Measurements from ENCODE around the gene TLCD4. TPM values are rescaled to one million over a fixed set of nuclear protein-coding genes. Genes with fewer than 3 reads are reported as not detected.

TLCD4 gene
- total RNA-seq, 1 experiment from 2014 or later: 1.8 TPM

GRCh38 chr1:95126366-95126765, 9.2 kb downstream of the TLCD4 start:
- H3K27ac Mint-ChIP-seq: no peak overlapping the region
- Histone ChIP-seq H4K5ac (ENCODE audit: insufficient read length, low read depth, low read length) (no peak overlapping the region), H2BK12ac (ENCODE audit: insufficient read length, low read depth, low read length) (no peak overlapping the region), H3K4me2 (ENCODE audit: insufficient read depth, insufficient read length, low read length) (no peak overlapping the region), H3K9ac (ENCODE audit: extremely low read depth, insufficient read length, low read length) (no peak overlapping the region), H3K23ac (ENCODE audit: insufficient read length, low read depth, low read length) (no peak overlapping the region), H4K20me1 (ENCODE audit: control insufficient read depth, insufficient read depth, insufficient read length) (no peaks in the 10 kb centered on the region), H2BK120ac (ENCODE audit: low read depth, low read length, poor library complexity, severe bottlenecking) (no peak overlapping the region), H3K18ac (ENCODE audit: insufficient read length, low read depth, low read length) (no peak overlapping the region), H4K91ac (ENCODE audit: insufficient read length, low read depth, low read length) (no peak overlapping the region), H2BK5ac (ENCODE audit: insufficient read length, low read length) (no peak overlapping the region), H3K9me3 (ENCODE audit: control insufficient read depth, low read depth, low read length) (no peaks in the 10 kb centered on the region), H2BK15ac (ENCODE audit: low read depth, low read length) (no peak overlapping the region), H2AK5ac (ENCODE audit: insufficient read length, low read length) (no peak overlapping the region), H3K14ac (ENCODE audit: insufficient read depth, low read length) (no peak overlapping the region), H4K8ac (replicated peaks; ENCODE audit: insufficient read length, low read depth, low read length) (no peak overlapping the region), H3K79me2 (ENCODE audit: insufficient read depth, low read length) (no peaks in the 10 kb centered on the region), H3K4me1 (ENCODE audit: insufficient read depth, low read length) (no peaks in the 10 kb centered on the region), H3T11ph (ENCODE audit: low read length) (no peak overlapping the region), H2BK20ac (ENCODE audit: low read depth, low read length, poor library complexity, severe bottlenecking) (no peak overlapping the region), H3K4ac (ENCODE audit: low read depth, low read length) (no peak overlapping the region), H2AFZ (ENCODE audit: low read length) (no peak overlapping the region), H3K27me3 (ENCODE audit: insufficient read depth, low read length) (no peaks in the 10 kb centered on the region), H3K56ac (ENCODE audit: insufficient read length, low read depth, low read length) (no peak overlapping the region), H3K23me2 (ENCODE audit: insufficient read length, low read depth, low read length, poor library complexity, severe bottlenecking) (no peaks in the 10 kb centered on the region), H3K79me1 (ENCODE audit: insufficient read depth, low read depth, low read length, poor library complexity, severe bottlenecking) (no peaks in the 10 kb centered on the region), H3K27ac (ENCODE audit: insufficient read length, low read depth, low read length) (no peak overlapping the region)
- peaks cover 4 to 6% of the 10 kb centered on the region in 2 experiments; a peak in 2 of 4 replicates for H3K4me1 Mint-ChIP-seq
- no peak for TF ChIP-seq CTCF (conservative IDR thresholded peaks at IDR 0.05)
- H3K36me3 Mint-ChIP-seq (ENCODE audit: insufficient read depth in 1 of 3, low read depth in 3 of 3): no peaks in the 10 kb centered on the region
- H3K27me3 Mint-ChIP-seq (ENCODE audit: low read depth): no peaks in the 10 kb centered on the region
- DNase-seq: no peak
- WGBS (ENCODE audit: extremely low coverage, insufficient read length, low lambda C conversion rate): no CpG with 5 or more reads among the region's 3 CpGs
- H3K4me3 Mint-ChIP-seq: no peak overlapping the region
- no peaks in the 10 kb centered on the region for H3K9me3 Mint-ChIP-seq

All from H9 (cell line).